ENCODE results near the gene TMEM59L. TPM values are rescaled to one million over a fixed set of nuclear protein-coding genes. Genes with fewer than 3 reads are reported as not detected.
A peak's percentile ranks its signal among the peaks of the same experiment; 100 is the strongest.

TMEM59L gene
- total and polyA plus RNA-seq, 11 donors = 0.50 to 5.1 (median 1.1) TPM

GRCh38 chr19:18647807-18648206 is 35.1 kb downstream of the TMEM59L start:
- 89 to 99% (median 94%) methylated on average over 5 to 10 of the region's 10 CpGs for WGBS, 4 donors

GRCh38 chr19:18648973-18649315 is 36.3 kb downstream of the TMEM59L start:
- 55 to 71% (median 58%) methylated on average over 12 to 13 of the region's 13 CpGs for WGBS, 4 donors
- no peak for DNase-seq
- Histone ChIP-seq H3K27ac (peak overlapping the region; percentile 67 to 97 (median 82)), H3K27me3 (no peaks in the 10 kb centered on the region), H3K4me1 (peaks cover 3 to 62% (median 39%) of the 10 kb centered on the region in 12 donors), H3K36me3 (no peaks in the 10 kb centered on the region), H3K4me3 (peak overlapping the region in 8 of 12 donors; percentile 3 to 45 (median 31)), H3K9me3 (no peaks in the 10 kb centered on the region)
- ATAC-seq = peak in 1 of 4 donors; percentile 25
- intact Hi-C loops (cut with DNase I) = no loop called here
- TF ChIP-seq CTCF (IDR thresholded peaks at IDR 0.05) (no peak), POLR2A (IDR thresholded peaks at IDR 0.05) (no peak)

More at GRCh38 chr19:18647807-18648206, 35.1 kb downstream of the TMEM59L start:
- TF ChIP-seq CTCF (IDR thresholded peaks at IDR 0.05) (no peak), POLR2A (IDR thresholded peaks at IDR 0.05) (no peak)
- Histone ChIP-seq H3K4me3 (no peak overlapping the region), H3K4me1 (peaks cover 3 to 62% (median 39%) of the 10 kb centered on the region in 12 donors), H3K27me3 (no peaks in the 10 kb centered on the region), H3K36me3 (no peaks in the 10 kb centered on the region), H3K27ac (peak overlapping the region in 4 of 12 donors; percentile 79 to 97 (median 90)), H3K9me3 (no peaks in the 10 kb centered on the region)
- DNase-seq = no peak
- ATAC-seq = no peak
- intact Hi-C loops (cut with DNase I) = no loop called here

GRCh38 chr19:18649371-18650020 is 36.8 kb downstream of the TMEM59L start:
- whole genome bisulfite sequencing, 4 donors = 34 to 41% (median 39%) methylated on average over 23 to 25 of the region's 25 CpGs
- no peak for TF ChIP-seq POLR2A (IDR thresholded peaks at IDR 0.05)
- TF ChIP-seq CTCF (IDR thresholded peaks at IDR 0.05) = no peak
- Histone ChIP-seq H3K27ac (peak overlapping the region; percentile 67 to 97 (median 82)), H3K4me1 (peaks cover 3 to 58% (median 39%) of the 10 kb centered on the region in 12 donors), H3K9me3 (no peaks in the 10 kb centered on the region), H3K36me3 (no peaks in the 10 kb centered on the region), H3K27me3 (no peaks in the 10 kb centered on the region), H3K4me3 (peak overlapping the region in 10 of 12 donors; percentile 3 to 45 (median 27))
- peak; percentile 63 to 72 (median 66) for ATAC-seq
- intact Hi-C loops (cut with DNase I) = loop anchor here in 1 of 10 donors (10.0 kb wide), 1 partner anchor 55 kb away; no protein-coding TSS in a partner anchor
- DNase-seq = peak; percentile 84 to 92 (median 86)

DNA sequence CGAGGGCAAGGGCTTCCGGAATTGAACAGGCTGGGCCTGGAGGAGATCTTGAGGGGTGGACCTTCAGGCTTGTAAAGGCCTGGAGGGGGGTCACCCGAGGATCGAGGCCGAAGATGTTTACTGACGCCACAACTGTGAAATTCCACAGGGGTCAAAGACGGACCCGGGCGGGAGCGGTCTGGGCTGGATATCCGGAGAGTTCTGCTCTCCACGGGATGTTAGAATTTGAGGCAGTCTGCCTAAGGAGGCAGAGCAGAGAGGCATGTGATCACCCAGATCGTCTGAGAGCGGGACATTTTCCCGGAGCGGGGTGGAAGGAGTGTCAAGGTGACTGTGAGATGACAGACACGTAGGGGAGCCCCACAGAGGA is 37.3 kb downstream of the TMEM59L start:
- ATAC-seq = peak; percentile 39 to 81 (median 50)
- 23 to 48% (median 38%) methylated on average over 17 of the region's 17 CpGs for WGBS, 4 donors
- peak in 4 of 5 donors; percentile 70 to 80 (median 74) for DNase-seq
- Histone ChIP-seq H3K36me3 (no peaks in the 10 kb centered on the region), H3K4me1 (peaks cover 3 to 53% (median 38%) of the 10 kb centered on the region in 12 donors), H3K4me3 (peak overlapping the region in 10 of 12 donors; percentile 3 to 45 (median 27)), H3K27ac (peak overlapping the region; percentile 67 to 97 (median 82)), H3K27me3 (no peaks in the 10 kb centered on the region), H3K9me3 (no peaks in the 10 kb centered on the region)
- no peak for TF ChIP-seq CTCF (IDR thresholded peaks at IDR 0.05)
- TF ChIP-seq POLR2A (IDR thresholded peaks at IDR 0.05) = no peak
- intact Hi-C loops (cut with DNase I) = loop anchor here in 1 of 10 donors (10.0 kb wide), 1 partner anchor 55 kb away; no protein-coding TSS in a partner anchor

All from heart left ventricle (tissue), 16 donors.